Stimulated activated naive CD8-positive, alpha-beta T cell treated with anti-CD3 and anti-CD28 coated beads, Interleukin-15, Interleukin-2, amounts not matched to agents 100 ng/mL and 50 ng/mL, for 24 hours (primary cell): ENCODE data around the gene EIF4H.
A peak's percentile ranks its signal among the peaks of the same experiment; 100 is the strongest.
"Not testable (repeated sequence)": the region's sequence is repeated elsewhere in the genome, so short reads cannot be mapped to it uniquely, and the experiment has no call there.

ENCODE experiments used
- H3K27ac Mint-ChIP-seq: one replicate; pipeline ENCODE4 v1.8.0; 2021; ENCODE audit warnings: mild to moderate bottlenecking, mixed read lengths
- H3K27me3 Mint-ChIP-seq: one replicate; pipeline ENCODE4 v1.8.0; 2021; ENCODE audit warnings: mixed read lengths
- H3K36me3 Mint-ChIP-seq: one replicate; pipeline ENCODE4 v1.8.0; 2021; ENCODE audit warnings: low read depth, mixed read lengths
- H3K4me1 Mint-ChIP-seq: one replicate; pipeline ENCODE4 v1.8.0; 2021; ENCODE audit warnings: low read depth, mixed read lengths
- H3K4me3 Mint-ChIP-seq: one replicate; pipeline ENCODE4 v1.8.0; 2021; ENCODE audit warnings: mild to moderate bottlenecking, mixed read lengths
- H3K9me3 Mint-ChIP-seq: one replicate; pipeline ENCODE4 v1.8.0; 2021; ENCODE audit warnings: mixed read lengths

EIF4H gene

GRCh38 chr7:74183653-74184450 lies 9.7 kb downstream of the EIF4H start:
- Mint-ChIP-seq H3K4me1 (peaks cover 79% of the 10 kb centered on the region), H3K27ac (peak overlapping the region; percentile 62), H3K36me3 (peaks cover 86% of the 10 kb centered on the region), H3K9me3 (no peaks in the 10 kb centered on the region), H3K4me3 (no peak overlapping the region), H3K27me3 (no peaks in the 10 kb centered on the region)

GRCh38 chr7:74185016-74185415 lies 10.9 kb downstream of the EIF4H start:
- Mint-ChIP-seq H3K27ac (peak overlapping the region; percentile 45), H3K4me1 (peaks cover 71% of the 10 kb centered on the region), H3K4me3 (no peak overlapping the region), H3K27me3 (no peaks in the 10 kb centered on the region), H3K36me3 (peaks cover 89% of the 10 kb centered on the region), H3K9me3 (no peaks in the 10 kb centered on the region)

- Mint-ChIP-seq H3K4me1 (peaks cover 66% of the 10 kb centered on the region), H3K36me3 (peaks cover 89% of the 10 kb centered on the region)
Observed at GRCh38 chr7:74185636-74186035, 11.5 kb downstream of the EIF4H start.

GRCh38 chr7:74187915-74188675 lies 13.9 kb downstream of the EIF4H start:
- Mint-ChIP-seq H3K4me1 (peaks cover 43% of the 10 kb centered on the region), H3K4me3 (no peak overlapping the region), H3K36me3 (peaks cover 88% of the 10 kb centered on the region), H3K9me3 (no peaks in the 10 kb centered on the region), H3K27ac (no peak overlapping the region), H3K27me3 (no peaks in the 10 kb centered on the region)

More at GRCh38 chr7:74185636-74186035, 11.5 kb downstream of the EIF4H start:
- Mint-ChIP-seq H3K9me3 (no peaks in the 10 kb centered on the region), H3K4me3 (no peak overlapping the region), H3K27ac (peak overlapping the region; percentile 71), H3K27me3 (no peaks in the 10 kb centered on the region)

GRCh38 chr7:74190259-74190658 lies 16.1 kb downstream of the EIF4H start:
- H3K36me3 Mint-ChIP-seq = peaks cover 91% of the 10 kb centered on the region
- no peaks in the 10 kb centered on the region for H3K27me3 Mint-ChIP-seq
- H3K9me3 Mint-ChIP-seq = no peaks in the 10 kb centered on the region
- H3K4me3 Mint-ChIP-seq = no peak overlapping the region
- peaks cover 41% of the 10 kb centered on the region for H3K4me1 Mint-ChIP-seq
- no peak overlapping the region for H3K27ac Mint-ChIP-seq

- Mint-ChIP-seq H3K4me3 (no peak overlapping the region), H3K27me3 (no peaks in the 10 kb centered on the region), H3K36me3 (peaks cover 89% of the 10 kb centered on the region), H3K27ac (peak overlapping the region; percentile 45), H3K4me1 (peaks cover 33% of the 10 kb centered on the region), H3K9me3 (no peaks in the 10 kb centered on the region)
Observed at GRCh38 chr7:74191231-74191630, 17.1 kb downstream of the EIF4H start.

- peaks cover 86% of the 10 kb centered on the region for H3K36me3 Mint-ChIP-seq
- peaks cover 20% of the 10 kb centered on the region for H3K4me1 Mint-ChIP-seq
- peak overlapping the region; percentile 26 for H3K27ac Mint-ChIP-seq
- no peak overlapping the region for H3K4me3 Mint-ChIP-seq
- no peaks in the 10 kb centered on the region for H3K9me3 Mint-ChIP-seq
- no peaks in the 10 kb centered on the region for H3K27me3 Mint-ChIP-seq
Observed at GRCh38 chr7:74193054-74193453, 18.9 kb downstream of the EIF4H start.

- no peak overlapping the region for H3K27ac Mint-ChIP-seq
- no peaks in the 10 kb centered on the region for H3K27me3 Mint-ChIP-seq
- no peak overlapping the region for H3K4me3 Mint-ChIP-seq
- H3K4me1 Mint-ChIP-seq = peaks cover 20% of the 10 kb centered on the region
- H3K9me3 Mint-ChIP-seq = no peaks in the 10 kb centered on the region
- peaks cover 79% of the 10 kb centered on the region for H3K36me3 Mint-ChIP-seq
Observed at GRCh38 chr7:74193913-74194312, 19.8 kb downstream of the EIF4H start.

- H3K27me3 Mint-ChIP-seq = no peaks in the 10 kb centered on the region
- H3K4me3 Mint-ChIP-seq = no peak overlapping the region
- peaks cover 72% of the 10 kb centered on the region for H3K36me3 Mint-ChIP-seq
- H3K4me1 Mint-ChIP-seq = peaks cover 20% of the 10 kb centered on the region
- H3K9me3 Mint-ChIP-seq = no peaks in the 10 kb centered on the region
- peak overlapping the region; percentile 85 for H3K27ac Mint-ChIP-seq
Observed at GRCh38 chr7:74194686-74195085, 20.5 kb downstream of the EIF4H start.

GRCh38 chr7:74195139-74195860 lies 21.1 kb downstream of the EIF4H start:
- Mint-ChIP-seq H3K4me1 (peaks cover 20% of the 10 kb centered on the region), H3K36me3 (peaks cover 65% of the 10 kb centered on the region), H3K27ac (peak overlapping the region; percentile 85)
- H3K4me3 Mint-ChIP-seq, H3K9me3 Mint-ChIP-seq, H3K27me3 Mint-ChIP-seq: not testable (repeated sequence)

GRCh38 chr7:74195968-74196654 lies 22.0 kb downstream of the EIF4H start:
- Mint-ChIP-seq H3K27ac (peak overlapping the region; percentile 58), H3K4me1 (peaks cover 20% of the 10 kb centered on the region), H3K36me3 (peaks cover 57% of the 10 kb centered on the region)
- H3K4me3 Mint-ChIP-seq, H3K27me3 Mint-ChIP-seq, H3K9me3 Mint-ChIP-seq: not testable (repeated sequence)

GRCh38 chr7:74197449-74198124 lies 23.4 kb downstream of the EIF4H start:
- Mint-ChIP-seq H3K27ac (peak overlapping the region; percentile 45), H3K9me3 (no peaks in the 10 kb centered on the region), H3K27me3 (no peaks in the 10 kb centered on the region), H3K4me3 (no peak overlapping the region), H3K36me3 (peaks cover 46% of the 10 kb centered on the region), H3K4me1 (peaks cover 22% of the 10 kb centered on the region)

- H3K27me3 Mint-ChIP-seq = no peaks in the 10 kb centered on the region
- H3K4me3 Mint-ChIP-seq = no peak overlapping the region
- no peaks in the 10 kb centered on the region for H3K9me3 Mint-ChIP-seq
- peaks cover 18% of the 10 kb centered on the region for H3K4me1 Mint-ChIP-seq
- no peak overlapping the region for H3K27ac Mint-ChIP-seq
- H3K36me3 Mint-ChIP-seq = peaks cover 29% of the 10 kb centered on the region
Observed at GRCh38 chr7:74199551-74200355, 25.6 kb downstream of the EIF4H start.
